ENCODE results near the gene SLC10A7. TPM values are rescaled to one million over a fixed set of nuclear protein-coding genes. Genes with fewer than 3 reads are reported as not detected.

SLC10A7 gene
- total RNA-seq, 4 donors from 2014 or later = 12.0 to 56.1 (median 15.9) TPM

DNA sequence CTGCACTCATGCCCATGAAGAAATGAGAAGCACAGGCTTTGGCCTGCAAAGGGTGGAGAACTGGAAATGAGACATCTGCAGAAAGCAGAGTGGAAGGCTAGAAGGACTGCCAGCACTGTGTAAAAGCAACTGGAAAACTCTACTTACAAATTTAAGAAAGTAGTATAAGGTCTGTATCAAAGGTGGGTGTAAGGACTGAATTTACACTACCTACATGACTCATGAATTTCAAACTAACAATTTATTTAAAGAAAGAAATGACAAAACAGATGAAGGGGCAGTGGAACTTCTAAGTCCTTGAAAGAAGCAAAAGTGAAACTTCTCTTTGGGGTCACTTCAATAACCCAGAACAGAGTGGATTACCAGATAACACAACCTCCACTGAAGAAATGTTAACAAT is 71.2 kb downstream of the SLC10A7 start:
- TF ChIP-seq, protein P1, sequence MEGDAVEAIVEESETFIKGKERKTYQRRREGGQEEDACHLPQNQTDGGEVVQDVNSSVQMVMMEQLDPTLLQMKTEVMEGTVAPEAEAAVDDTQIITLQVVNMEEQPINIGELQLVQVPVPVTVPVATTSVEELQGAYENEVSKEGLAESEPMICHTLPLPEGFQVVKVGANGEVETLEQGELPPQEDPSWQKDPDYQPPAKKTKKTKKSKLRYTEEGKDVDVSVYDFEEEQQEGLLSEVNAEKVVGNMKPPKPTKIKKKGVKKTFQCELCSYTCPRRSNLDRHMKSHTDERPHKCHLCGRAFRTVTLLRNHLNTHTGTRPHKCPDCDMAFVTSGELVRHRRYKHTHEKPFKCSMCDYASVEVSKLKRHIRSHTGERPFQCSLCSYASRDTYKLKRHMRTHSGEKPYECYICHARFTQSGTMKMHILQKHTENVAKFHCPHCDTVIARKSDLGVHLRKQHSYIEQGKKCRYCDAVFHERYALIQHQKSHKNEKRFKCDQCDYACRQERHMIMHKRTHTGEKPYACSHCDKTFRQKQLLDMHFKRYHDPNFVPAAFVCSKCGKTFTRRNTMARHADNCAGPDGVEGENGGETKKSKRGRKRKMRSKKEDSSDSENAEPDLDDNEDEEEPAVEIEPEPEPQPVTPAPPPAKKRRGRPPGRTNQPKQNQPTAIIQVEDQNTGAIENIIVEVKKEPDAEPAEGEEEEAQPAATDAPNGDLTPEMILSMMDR (IDR thresholded peaks at IDR 0.05) = no peak
- TF ChIP-seq EP300 (IDR thresholded peaks at IDR 0.05; ENCODE audit: low read depth) (no peak), POLR2A (IDR thresholded peaks at IDR 0.05) (no peak), POLR2AphosphoS5 (IDR thresholded peaks at IDR 0.05) (no peak)
- no peak overlapping the region for H3K4me3 ChIP-seq
- no peak overlapping the region for H3K27ac ChIP-seq

DNA sequence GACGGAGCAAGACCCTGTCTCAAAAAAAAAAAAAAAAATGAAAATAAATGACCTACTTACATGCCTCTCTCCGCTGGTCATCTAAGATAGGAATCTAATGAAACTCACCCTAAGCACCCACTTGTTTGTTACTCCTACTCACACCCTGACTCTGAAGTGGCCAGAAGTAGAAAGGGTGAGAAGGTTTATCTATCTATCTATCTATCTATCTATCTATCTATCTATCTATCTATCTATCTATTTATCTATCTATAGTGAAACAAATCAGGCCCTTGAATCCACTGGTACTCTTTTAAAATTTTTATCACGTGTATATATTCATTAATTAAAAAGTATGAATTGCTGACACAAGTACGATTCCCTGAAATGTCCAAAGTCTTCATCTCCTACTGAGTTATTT is 75.2 kb downstream of the SLC10A7 start:
- Histone ChIP-seq H3K4me3 (no peak overlapping the region), H3K27ac (no peak overlapping the region), H3K27me3 (no peaks in the 10 kb centered on the region), H3K4me1 (no peaks in the 10 kb centered on the region), H3K9me3 (no peaks in the 10 kb centered on the region), H3K36me3 (no peaks in the 10 kb centered on the region)
- intact Hi-C loops (cut with DNase I; ENCODE audit: low total_unique reads) = no loop called here
- no peak for DNase-seq
- TF ChIP-seq, protein P1 (IDR thresholded peaks at IDR 0.05) = no peak
- no peak for TF ChIP-seq POLR2AphosphoS5 (IDR thresholded peaks at IDR 0.05)
- no peak for TF ChIP-seq EP300 (IDR thresholded peaks at IDR 0.05; ENCODE audit: low read depth)
- no peak for TF ChIP-seq POLR2A (IDR thresholded peaks at IDR 0.05)
- 94 to 96% methylated on average over 3 to 4 of the region's 4 CpGs for WGBS, 2 donors (ENCODE audit: low coverage in 1 of 2)
- in situ Hi-C loops (cut with MboI; ENCODE audit: low pct_ligation_motif_present in 1 of 4, low pct_unique_long_range_greater_than_20kb in 1 of 4, low sequenced_read_pairs in 3 of 4) = no loop called here

More for the DNA sequence above, 71.2 kb downstream of the SLC10A7 start:
- H3K4me1 ChIP-seq = no peaks in the 10 kb centered on the region
- in situ Hi-C loops (cut with MboI; ENCODE audit: low pct_ligation_motif_present in 1 of 4, low pct_unique_long_range_greater_than_20kb in 1 of 4, low sequenced_read_pairs in 3 of 4) (no loop called here), intact Hi-C loops (cut with DNase I; ENCODE audit: low total_unique reads) (no loop called here)
- no peak for DNase-seq
- no peaks in the 10 kb centered on the region for H3K36me3 ChIP-seq
- no peaks in the 10 kb centered on the region for H3K27me3 ChIP-seq
- no peaks in the 10 kb centered on the region for H3K9me3 ChIP-seq

GRCh38 chr4:146445198-146446150 is 76.3 kb downstream of the SLC10A7 start:
- Histone ChIP-seq H3K4me1 (no peaks in the 10 kb centered on the region), H3K9me3 (no peaks in the 10 kb centered on the region), H3K4me3 (no peak overlapping the region), H3K27me3 (no peaks in the 10 kb centered on the region), H3K27ac (no peak overlapping the region), H3K36me3 (no peaks in the 10 kb centered on the region)
- no peak for DNase-seq
- 93 to 97% methylated on average over 23 to 37 of the region's 37 CpGs for whole genome bisulfite sequencing, 2 donors (ENCODE audit: low coverage in 1 of 2)
- TF ChIP-seq EP300 (IDR thresholded peaks at IDR 0.05; ENCODE audit: low read depth) (no peak), POLR2A (IDR thresholded peaks at IDR 0.05) (no peak), POLR2AphosphoS5 (IDR thresholded peaks at IDR 0.05) (no peak)
- TF ChIP-seq, protein P1 (IDR thresholded peaks at IDR 0.05) = no peak
- in situ Hi-C loops (cut with MboI; ENCODE audit: low pct_ligation_motif_present in 1 of 4, low pct_unique_long_range_greater_than_20kb in 1 of 4, low sequenced_read_pairs in 3 of 4) = no loop called here
- intact Hi-C loops (cut with DNase I; ENCODE audit: low total_unique reads) = no loop called here

GRCh38 chr4:146443525-146443924 is 78.2 kb downstream of the SLC10A7 start:
- peaks cover 0 to 8% (median 0%) of the 10 kb centered on the region in 4 donors for H3K4me1 ChIP-seq
- no peak overlapping the region for H3K27ac ChIP-seq
- no peak overlapping the region for H3K4me3 ChIP-seq
- no peaks in the 10 kb centered on the region for H3K9me3 ChIP-seq
- in situ Hi-C loops (cut with MboI; ENCODE audit: low pct_ligation_motif_present in 1 of 4, low pct_unique_long_range_greater_than_20kb in 1 of 4, low sequenced_read_pairs in 3 of 4) = no loop called here
- TF ChIP-seq, protein P1 (IDR thresholded peaks at IDR 0.05) = no peak
- TF ChIP-seq POLR2AphosphoS5 (IDR thresholded peaks at IDR 0.05) = no peak
- no peak for TF ChIP-seq POLR2A (IDR thresholded peaks at IDR 0.05)
- no peak for TF ChIP-seq EP300 (IDR thresholded peaks at IDR 0.05; ENCODE audit: low read depth)
- intact Hi-C loops (cut with DNase I; ENCODE audit: low total_unique reads) = no loop called here
- H3K27me3 ChIP-seq = no peaks in the 10 kb centered on the region
- 87 to 88% methylated on average over 2 of the region's 2 CpGs for WGBS, 2 donors (ENCODE audit: low coverage in 1 of 2)
- no peaks in the 10 kb centered on the region for H3K36me3 ChIP-seq
- no peak for DNase-seq
